Memory B cell (primary cell): ENCODE results near the gene ZNF473.
A peak's percentile ranks its signal among the peaks of the same experiment; 100 is the strongest.

Experiments used
- ATAC-seq: fragments of 150-1000 bp; cut with Tn5 transposase; 2 replicates; pipeline ENCODE4 v1.10.0; 2021; ENCODE audit warnings: low read depth, mild to moderate bottlenecking, moderate library complexity
- DNase-seq, 2 donors: peaks; one replicate each; pipeline ENCODE4 v3.0.0; 2022; ENCODE audit warnings: low spot score in 2 of 2
- H3K27ac Mint-ChIP-seq: one replicate; pipeline ENCODE4 v1.8.0; 2022; ENCODE audit warnings: mild to moderate bottlenecking, moderate library complexity, mixed read lengths
- H3K27me3 Mint-ChIP-seq: one replicate; pipeline ENCODE4 v1.8.0; 2022; ENCODE audit warnings: mixed read lengths
- H3K36me3 Mint-ChIP-seq: one replicate; pipeline ENCODE4 v1.8.0; 2022; ENCODE audit warnings: mild to moderate bottlenecking, mixed read lengths
- H3K4me1 Mint-ChIP-seq: one replicate; pipeline ENCODE4 v1.8.0; 2022; ENCODE audit warnings: mixed read lengths
- H3K4me3 Mint-ChIP-seq: one replicate; pipeline ENCODE4 v1.8.0; 2022; ENCODE audit warnings: mild to moderate bottlenecking, moderate library complexity, mixed read lengths
- H3K9me3 Mint-ChIP-seq: one replicate; pipeline ENCODE4 v1.8.0; 2022; ENCODE audit warnings: mixed read lengths

The ZNF473 gene

DNA sequence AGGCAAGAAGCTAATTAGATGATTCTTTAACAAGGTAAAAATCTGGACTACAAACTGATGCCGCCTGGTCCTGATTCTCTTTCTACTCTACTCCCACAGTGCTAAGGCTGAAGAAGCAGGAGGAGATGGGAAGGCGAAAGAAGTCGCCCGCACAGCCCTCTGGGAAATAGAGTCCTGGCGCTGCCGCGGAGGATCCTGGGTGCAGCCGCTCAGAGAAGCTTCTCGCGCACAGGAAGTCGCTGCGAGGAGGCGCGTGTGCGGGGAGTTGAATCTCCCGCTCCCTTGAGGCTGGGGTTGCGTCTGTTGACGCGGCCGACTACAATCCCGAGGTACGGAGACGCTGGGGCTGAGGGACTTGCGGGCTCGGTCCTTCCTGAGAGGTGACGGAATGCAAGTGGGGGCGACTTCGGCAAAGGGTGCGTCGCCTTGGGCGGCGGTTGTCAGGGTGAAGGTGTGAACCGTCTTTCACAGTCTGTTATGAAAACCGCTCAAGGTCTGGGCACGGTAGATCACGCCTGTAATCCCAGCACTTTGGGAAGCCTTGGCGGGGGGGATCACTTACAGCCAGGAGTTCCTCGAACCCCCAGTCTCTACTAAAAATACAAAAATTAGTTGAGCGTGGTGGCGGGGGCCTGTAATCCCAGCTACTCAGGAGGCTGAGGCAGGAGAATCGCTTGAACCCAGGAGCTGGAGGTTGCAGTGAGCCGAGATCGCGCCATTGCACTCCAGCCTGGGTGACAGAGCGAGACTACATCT, at the start of gene ZNF473:
Gene ZNF473, plus strand, starts transcription at position 212 of the 756 bp plus-strand sequence. CDS start 5,078 bp downstream, outside the sequence.
- peak within 1 kb of the TSS; percentile 99 for H3K27ac Mint-ChIP-seq
- ATAC-seq (peak; percentile 70), DNase-seq (peak; percentile 83 to 93)
- H3K9me3 Mint-ChIP-seq = no peaks in the 10 kb centered on the region
- H3K4me1 Mint-ChIP-seq = peaks cover 16% of the 10 kb centered on the region
- peak within 1 kb of the TSS; percentile 87 for H3K4me3 Mint-ChIP-seq
- peaks cover 3% of the 10 kb centered on the region for H3K36me3 Mint-ChIP-seq
- no peaks in the 10 kb centered on the region for H3K27me3 Mint-ChIP-seq

DNA sequence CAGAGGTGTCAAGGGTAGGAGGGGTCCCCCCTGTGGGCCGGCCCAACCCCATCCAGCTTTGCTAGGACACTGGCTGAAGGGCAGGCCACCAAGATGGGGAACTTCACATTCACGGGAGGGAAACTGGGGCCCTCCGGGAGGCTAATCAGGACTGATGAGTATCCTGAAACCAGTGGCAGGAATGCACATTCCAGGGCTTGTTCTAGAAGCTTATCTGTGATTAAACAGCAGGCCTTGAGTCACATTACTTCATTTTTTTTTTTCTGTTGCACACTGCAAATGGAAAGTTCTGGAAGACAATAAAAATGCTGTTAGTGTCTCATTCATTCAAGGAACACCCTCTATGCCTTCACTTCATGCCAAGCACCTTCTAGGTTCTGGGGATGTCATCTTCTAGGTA, 49.3 kb upstream of the ZNF473 start:
- Mint-ChIP-seq H3K27me3 (no peaks in the 10 kb centered on the region), H3K4me1 (peaks cover 3% of the 10 kb centered on the region), H3K27ac (no peak overlapping the region), H3K9me3 (no peaks in the 10 kb centered on the region), H3K36me3 (peaks cover 23% of the 10 kb centered on the region), H3K4me3 (no peak overlapping the region)
- DNase-seq (no peak), ATAC-seq (no peak)

DNA sequence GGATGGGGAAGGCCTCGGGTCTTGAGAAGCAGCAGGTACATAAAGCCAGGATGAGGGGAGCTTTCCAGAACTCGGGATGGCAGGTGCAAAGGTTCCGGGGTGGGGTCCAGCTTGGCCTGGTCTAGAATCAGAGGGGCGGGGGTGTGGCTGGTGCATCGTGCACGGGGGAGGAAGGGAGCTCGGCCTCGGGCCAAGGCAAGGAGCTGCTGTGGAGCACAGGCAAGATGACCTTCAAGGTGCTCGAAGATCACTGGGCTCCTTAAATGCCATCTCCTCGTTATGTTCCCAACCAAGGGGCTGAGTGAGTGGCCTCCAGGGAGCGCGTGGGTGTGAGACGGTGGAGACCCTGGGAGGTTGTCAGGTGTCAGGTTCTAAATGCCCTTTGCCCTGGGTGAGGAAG, 48.7 kb upstream of the ZNF473 start:
- Mint-ChIP-seq H3K4me1 (peaks cover 3% of the 10 kb centered on the region), H3K36me3 (peaks cover 23% of the 10 kb centered on the region), H3K4me3 (no peak overlapping the region), H3K27ac (no peak overlapping the region), H3K9me3 (no peaks in the 10 kb centered on the region), H3K27me3 (no peaks in the 10 kb centered on the region)
- DNase-seq (no peak), ATAC-seq (no peak)

DNA sequence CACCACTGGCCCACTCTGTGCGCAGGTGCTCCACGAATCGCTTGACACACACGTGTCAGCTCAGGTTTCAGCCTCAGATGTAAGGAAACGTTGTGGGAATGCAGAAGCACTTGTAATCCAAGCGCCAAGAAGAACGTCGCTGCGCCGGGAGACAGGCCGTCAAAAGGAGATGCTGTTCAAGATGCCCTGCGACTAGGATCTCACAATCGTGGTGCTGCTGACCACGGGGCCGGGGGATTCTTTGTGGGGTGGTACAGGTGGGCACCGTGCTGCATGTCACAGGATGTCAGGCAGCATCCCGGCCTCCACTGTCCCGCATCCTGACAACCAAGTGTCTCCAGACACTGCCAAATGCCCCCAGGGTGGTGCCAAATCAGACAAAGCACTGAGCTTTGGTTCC, 47.9 kb upstream of the ZNF473 start:
- Mint-ChIP-seq H3K9me3 (no peaks in the 10 kb centered on the region), H3K4me1 (peaks cover 3% of the 10 kb centered on the region), H3K4me3 (no peak overlapping the region), H3K27me3 (no peaks in the 10 kb centered on the region), H3K36me3 (peaks cover 23% of the 10 kb centered on the region), H3K27ac (no peak overlapping the region)
- no peak for DNase-seq
- ATAC-seq = no peak

DNA sequence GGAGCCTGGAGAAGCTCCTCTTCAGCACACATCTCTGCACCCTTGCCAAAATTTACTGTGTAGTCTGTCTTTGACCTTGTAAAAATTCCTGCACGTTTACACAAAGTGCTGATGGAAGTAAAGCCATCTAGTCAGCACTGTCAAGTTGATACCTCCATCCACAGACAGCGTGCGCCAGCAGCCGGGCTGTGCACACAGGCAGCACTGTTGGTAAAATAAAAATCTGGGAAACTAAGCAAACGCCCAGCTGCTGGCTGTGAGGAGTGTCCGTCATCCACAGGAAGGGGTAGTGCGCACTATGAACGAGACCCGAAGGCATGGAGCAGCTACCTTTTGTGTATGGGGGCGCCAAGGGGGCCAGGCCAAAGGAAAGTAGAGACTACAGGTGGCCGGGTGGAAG, 47.5 kb upstream of the ZNF473 start:
- Mint-ChIP-seq H3K27ac (no peak overlapping the region), H3K27me3 (no peaks in the 10 kb centered on the region), H3K9me3 (no peaks in the 10 kb centered on the region), H3K36me3 (peaks cover 23% of the 10 kb centered on the region), H3K4me1 (peaks cover 3% of the 10 kb centered on the region), H3K4me3 (no peak overlapping the region)
- ATAC-seq = no peak
- DNase-seq = no peak

DNA sequence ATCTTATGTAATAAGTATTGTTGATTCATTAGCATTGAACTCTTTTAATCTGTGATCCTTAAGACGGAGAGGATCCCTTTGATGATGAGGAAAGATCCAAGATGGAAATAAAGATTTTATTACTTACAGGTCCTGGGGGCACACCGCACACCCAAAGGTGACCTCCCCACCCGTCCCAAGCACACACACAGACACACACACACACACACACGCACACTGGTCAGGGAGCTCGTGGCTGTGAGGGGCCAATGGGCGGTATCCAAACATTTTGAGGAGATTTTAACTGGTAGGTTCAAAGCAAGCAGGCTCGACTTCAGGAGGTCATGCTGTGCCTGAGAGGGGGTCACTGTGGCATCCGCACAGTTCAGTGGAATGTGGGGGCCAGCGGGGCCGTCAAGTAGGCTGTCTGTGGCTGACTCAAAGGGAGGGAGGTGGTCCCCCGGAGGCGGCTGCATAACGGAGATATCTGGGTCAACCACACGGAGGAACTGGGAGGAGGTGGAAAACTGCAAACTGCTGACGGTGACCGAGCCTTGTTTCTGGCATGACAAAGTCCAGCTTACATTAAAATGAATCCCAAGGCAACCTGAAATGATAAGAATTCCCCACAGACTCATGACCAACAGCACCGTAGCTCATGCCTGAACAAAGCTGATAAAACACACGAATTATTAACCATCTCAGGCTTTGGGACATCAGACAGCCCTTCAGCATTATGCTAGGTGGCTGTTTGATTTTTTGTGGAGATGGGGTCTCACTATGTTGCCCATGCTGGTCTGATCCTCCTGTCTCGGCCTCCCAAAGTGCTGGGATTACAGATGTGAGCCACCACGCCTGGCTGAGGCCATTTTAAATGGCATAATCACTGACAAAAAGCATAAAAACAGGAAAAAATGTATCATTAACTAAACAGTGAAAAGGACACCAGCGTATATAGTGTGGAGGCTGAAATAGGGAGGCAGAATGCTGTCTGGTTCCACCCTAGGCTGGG, 43.9 kb upstream of the ZNF473 start:
- no peaks in the 10 kb centered on the region for H3K9me3 Mint-ChIP-seq

DNA sequence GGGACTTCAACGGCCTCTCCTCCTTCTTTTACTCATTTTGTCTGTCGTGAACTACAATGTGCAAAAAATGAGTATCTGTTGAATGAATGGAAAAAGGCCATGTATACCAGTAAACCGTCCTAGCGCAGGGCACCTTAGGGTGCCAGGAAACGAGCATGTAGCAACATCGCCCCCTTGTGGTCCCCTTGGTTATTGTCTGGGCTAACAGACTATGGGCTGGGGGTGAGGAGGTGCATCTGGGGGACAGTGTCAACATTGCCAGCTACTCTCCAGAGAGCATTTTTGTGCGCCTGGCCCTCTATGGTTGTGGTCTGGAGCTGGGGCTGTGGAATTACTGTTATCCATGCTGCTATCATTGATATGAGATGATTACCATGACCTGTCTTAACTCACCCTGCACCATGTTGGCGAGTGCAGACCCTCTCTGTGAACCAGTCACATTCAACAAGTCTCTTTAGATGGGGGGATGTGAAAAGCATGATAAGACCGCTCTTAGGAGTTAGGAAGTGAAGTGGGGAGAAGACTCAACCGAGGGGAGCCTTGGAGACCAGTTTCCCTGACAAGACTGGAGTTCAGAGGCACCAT, 42.1 kb upstream of the ZNF473 start:
- peaks cover 3% of the 10 kb centered on the region for H3K9me3 Mint-ChIP-seq
- DNase-seq = peak; percentile 74 to 77
- peaks cover 4% of the 10 kb centered on the region for H3K4me1 Mint-ChIP-seq
- ATAC-seq = peak; percentile 74
- no peak overlapping the region for H3K4me3 Mint-ChIP-seq
- H3K27ac Mint-ChIP-seq = no peak overlapping the region
- H3K27me3 Mint-ChIP-seq = no peaks in the 10 kb centered on the region
- peaks cover 18% of the 10 kb centered on the region for H3K36me3 Mint-ChIP-seq

More for the DNA sequence above, 43.9 kb upstream of the ZNF473 start:
- H3K27ac Mint-ChIP-seq = no peak overlapping the region
- H3K4me3 Mint-ChIP-seq = no peak overlapping the region
- ATAC-seq (no peak), DNase-seq (no peak)
- H3K36me3 Mint-ChIP-seq = peaks cover 18% of the 10 kb centered on the region
- peaks cover 4% of the 10 kb centered on the region for H3K4me1 Mint-ChIP-seq
- H3K27me3 Mint-ChIP-seq = no peaks in the 10 kb centered on the region

DNA sequence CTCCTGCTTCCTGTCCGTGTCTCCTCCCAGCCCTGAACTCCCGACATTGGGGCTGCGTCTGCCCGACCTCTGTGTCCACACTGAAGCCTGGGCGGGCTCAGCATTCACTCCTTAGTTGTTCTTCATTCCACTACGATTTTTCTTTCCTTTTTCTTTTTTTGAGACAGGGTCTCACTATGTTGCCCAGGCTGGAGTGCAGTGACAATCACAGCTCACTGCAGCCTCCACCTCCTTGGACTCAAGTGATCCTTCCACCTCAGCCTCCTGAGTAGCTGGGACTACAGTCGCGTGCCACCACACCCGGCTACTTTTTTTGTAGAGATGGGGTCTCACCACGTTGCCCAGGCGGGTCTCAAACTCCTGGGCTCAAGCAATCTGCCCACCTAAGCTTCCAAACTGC, 41.3 kb upstream of the ZNF473 start:
- Mint-ChIP-seq H3K36me3 (peaks cover 22% of the 10 kb centered on the region), H3K27ac (no peak overlapping the region), H3K4me1 (peaks cover 4% of the 10 kb centered on the region), H3K9me3 (peaks cover 3% of the 10 kb centered on the region), H3K27me3 (no peaks in the 10 kb centered on the region), H3K4me3 (no peak overlapping the region)
- no peak for DNase-seq
- ATAC-seq = no peak

DNA sequence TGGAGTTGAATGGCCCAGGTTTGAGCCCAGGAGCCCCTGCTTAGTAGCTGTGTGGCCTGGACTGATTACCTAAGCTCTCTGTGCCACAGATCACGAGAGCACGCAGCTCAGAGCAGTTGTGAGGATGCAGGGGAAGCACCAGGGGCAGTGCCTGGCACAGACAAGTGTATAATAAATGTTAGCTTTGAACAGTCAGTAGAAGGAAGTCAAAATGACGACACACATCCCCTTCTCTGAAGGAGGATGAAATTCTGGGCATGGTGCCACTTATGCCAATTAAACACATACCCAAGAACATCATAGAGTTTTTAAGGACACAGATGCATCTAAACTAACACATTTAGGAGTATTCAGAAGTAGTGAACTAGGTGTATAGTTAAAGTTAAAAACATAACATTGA, 39.9 kb upstream of the ZNF473 start:
- no peak for DNase-seq
- H3K9me3 Mint-ChIP-seq = peaks cover 3% of the 10 kb centered on the region
- no peak for ATAC-seq
- H3K4me1 Mint-ChIP-seq = peaks cover 4% of the 10 kb centered on the region
- peaks cover 23% of the 10 kb centered on the region for H3K36me3 Mint-ChIP-seq
- H3K27ac Mint-ChIP-seq = no peak overlapping the region
- no peaks in the 10 kb centered on the region for H3K27me3 Mint-ChIP-seq
- H3K4me3 Mint-ChIP-seq = no peak overlapping the region

DNA sequence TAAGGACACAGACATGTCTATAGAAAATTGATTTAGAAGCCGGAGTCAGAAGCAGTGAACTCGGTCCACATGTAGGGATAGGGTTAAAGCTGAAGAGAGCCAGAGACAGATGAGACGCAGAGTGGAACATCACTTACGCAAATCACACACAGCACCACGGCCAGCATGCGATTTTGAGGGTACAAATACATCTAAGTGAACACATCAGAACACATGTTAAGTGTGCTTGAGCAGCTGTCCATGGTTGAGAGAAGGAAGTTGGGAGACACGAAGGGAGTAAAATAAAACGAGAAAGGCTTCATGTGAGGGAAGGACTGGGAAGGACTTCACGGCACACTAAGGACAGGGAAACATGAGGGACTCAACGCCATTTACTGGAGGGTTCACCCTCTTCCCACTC, 39.5 kb upstream of the ZNF473 start:
- Mint-ChIP-seq H3K9me3 (peaks cover 3% of the 10 kb centered on the region), H3K4me1 (peaks cover 4% of the 10 kb centered on the region), H3K4me3 (no peak overlapping the region), H3K27me3 (no peaks in the 10 kb centered on the region), H3K36me3 (peaks cover 27% of the 10 kb centered on the region), H3K27ac (no peak overlapping the region)
- no peak for ATAC-seq
- DNase-seq = no peak

DNA sequence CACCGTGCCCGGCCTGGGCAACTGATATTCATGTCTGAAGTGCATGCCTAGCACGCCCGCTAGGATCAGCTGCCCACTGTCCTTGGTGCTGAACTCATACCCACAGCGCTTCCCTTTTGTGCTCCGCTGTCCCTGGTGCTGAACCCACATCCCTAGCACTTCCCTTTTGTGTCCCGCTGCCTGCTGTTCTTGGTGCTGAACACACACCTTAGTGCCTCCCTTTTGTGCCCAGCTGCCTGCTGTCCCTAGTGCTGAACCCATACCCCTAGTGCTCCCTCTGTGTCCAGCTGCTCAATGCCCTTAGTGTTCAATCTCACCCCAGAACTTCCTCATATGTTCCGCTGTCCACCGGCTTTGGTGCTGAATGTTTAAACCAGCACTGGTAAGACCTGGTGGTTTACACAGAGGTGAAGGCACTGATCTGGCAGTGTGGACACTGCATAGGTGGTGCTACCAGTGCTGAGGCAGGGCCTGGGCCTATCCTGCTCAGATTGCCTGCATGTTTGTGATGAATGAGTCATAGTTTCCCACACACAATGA, 38.6 kb upstream of the ZNF473 start:
- no peaks in the 10 kb centered on the region for H3K27me3 Mint-ChIP-seq
- peaks cover 3% of the 10 kb centered on the region for H3K9me3 Mint-ChIP-seq
- peak overlapping the region; percentile 28 for H3K27ac Mint-ChIP-seq
- H3K4me3 Mint-ChIP-seq = no peak overlapping the region
- H3K4me1 Mint-ChIP-seq = peaks cover 4% of the 10 kb centered on the region
- peaks cover 30% of the 10 kb centered on the region for H3K36me3 Mint-ChIP-seq
- DNase-seq = peak; percentile 83 to 84
- peak; percentile 82 for ATAC-seq

DNA sequence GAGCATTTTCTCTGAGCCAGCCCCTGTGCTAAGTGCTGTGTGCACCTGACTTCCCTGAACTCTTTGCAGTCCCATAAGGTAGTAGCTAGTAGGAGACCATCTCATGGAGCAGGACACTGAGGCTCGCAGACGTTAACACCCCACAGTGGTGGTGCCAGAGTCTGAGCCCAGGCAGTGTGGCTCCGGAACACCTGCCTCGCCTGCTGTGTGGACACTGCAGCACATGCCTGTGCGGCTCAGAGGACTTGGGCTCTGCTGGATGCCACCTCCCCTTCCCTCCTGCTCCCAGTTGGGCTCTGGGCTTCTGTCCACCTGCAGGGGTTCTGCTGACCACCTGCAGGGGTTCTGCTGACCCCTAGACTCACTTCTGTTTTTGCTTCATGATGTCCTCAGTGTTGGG, 37.8 kb upstream of the ZNF473 start:
- H3K4me1 Mint-ChIP-seq = peaks cover 4% of the 10 kb centered on the region
- H3K4me3 Mint-ChIP-seq = no peak overlapping the region
- H3K27ac Mint-ChIP-seq = no peak overlapping the region
- DNase-seq (no peak), ATAC-seq (no peak)
- H3K9me3 Mint-ChIP-seq = peaks cover 3% of the 10 kb centered on the region
- H3K27me3 Mint-ChIP-seq = no peaks in the 10 kb centered on the region
- peaks cover 36% of the 10 kb centered on the region for H3K36me3 Mint-ChIP-seq

DNA sequence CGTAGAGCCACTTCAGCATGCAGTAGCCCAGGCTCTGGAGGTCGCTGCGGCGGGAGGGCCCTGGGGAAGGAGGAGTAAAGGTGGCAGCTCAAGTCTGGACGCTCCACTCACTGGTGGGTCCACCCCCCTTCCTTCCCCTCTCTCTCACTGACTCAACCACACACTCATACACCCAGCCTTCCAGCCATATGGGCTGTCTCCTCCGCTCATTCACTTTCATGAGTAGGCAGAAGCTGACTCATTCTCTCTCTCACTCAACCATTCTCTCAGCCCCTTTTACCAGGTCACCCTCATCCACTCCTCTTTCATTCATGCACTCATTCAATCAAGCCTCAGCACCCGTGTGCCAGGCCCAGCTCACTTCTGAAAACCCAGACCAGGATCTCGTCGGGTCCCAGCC, 37.4 kb upstream of the ZNF473 start:
- ATAC-seq = no peak
- Mint-ChIP-seq H3K4me3 (no peak overlapping the region), H3K27me3 (no peaks in the 10 kb centered on the region), H3K36me3 (peaks cover 37% of the 10 kb centered on the region), H3K27ac (no peak overlapping the region), H3K9me3 (peaks cover 3% of the 10 kb centered on the region), H3K4me1 (peaks cover 4% of the 10 kb centered on the region)
- no peak for DNase-seq

DNA sequence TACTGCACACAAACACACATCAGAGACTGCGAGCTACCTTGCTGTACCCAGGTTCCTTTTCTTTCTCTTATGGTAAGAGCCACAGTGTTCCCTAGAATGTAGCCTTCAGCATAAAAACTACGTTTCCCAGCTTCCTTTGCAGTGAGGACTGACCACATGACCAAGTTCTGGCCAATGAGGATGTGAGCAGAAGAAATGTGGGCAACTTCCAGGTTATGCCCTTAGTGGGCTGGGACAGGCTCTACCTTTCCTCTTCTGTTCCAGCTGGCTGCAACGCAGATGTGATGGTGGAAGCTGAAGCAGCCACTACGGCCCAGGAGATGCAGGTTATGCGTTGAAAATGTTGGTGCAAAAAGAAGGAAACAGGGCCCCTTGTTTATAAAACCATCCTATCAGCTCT, 28.1 kb upstream of the ZNF473 start:
- DNase-seq = no peak
- ATAC-seq = peak; percentile 68
- H3K27ac Mint-ChIP-seq = no peak overlapping the region

More for the DNA sequence above, 28.1 kb upstream of the ZNF473 start:
- no peaks in the 10 kb centered on the region for H3K9me3 Mint-ChIP-seq
- H3K4me1 Mint-ChIP-seq = no peaks in the 10 kb centered on the region
- no peaks in the 10 kb centered on the region for H3K27me3 Mint-ChIP-seq
- H3K36me3 Mint-ChIP-seq = peaks cover 41% of the 10 kb centered on the region
- no peak overlapping the region for H3K4me3 Mint-ChIP-seq
